Colonic mucosa (tissue), 4 donors: Measurements from ENCODE around the gene BTBD16. TPM values are rescaled to one million over a fixed set of nuclear protein-coding genes. Genes with fewer than 3 reads are reported as not detected.
A peak's percentile ranks its signal among the peaks of the same experiment; 100 is the strongest.

Source experiments
- DNase-seq: peaks from one replicate; pipeline ENCODE4 v3.0.0-alpha.2; 2020
- H3K27ac ChIP-seq: fragments of 200-600 bp; one replicate; pipeline ENCODE4 v1.8.0; 2021
- H3K27me3 ChIP-seq: fragments of 200-600 bp; one replicate; pipeline ENCODE4 v1.8.0; 2021
- H3K36me3 ChIP-seq: fragments of 200-600 bp; one replicate; pipeline ENCODE4 v1.8.0; 2021
- H3K4me1 ChIP-seq: fragments of 200-600 bp; one replicate; pipeline ENCODE4 v1.8.0; 2021; ENCODE audit warnings: mild to moderate bottlenecking
- H3K4me3 ChIP-seq: fragments of 200-600 bp; one replicate; pipeline ENCODE4 v1.8.0; 2021
- H3K9ac ChIP-seq, 2 donors: one replicate each; pipeline ENCODE4 v1.7.0; 2013; ENCODE audit warnings: control low read depth in 2 of 2, low read depth in 2 of 2, low read length in 2 of 2
- H3K9me3 ChIP-seq: fragments of 200-600 bp; one replicate; pipeline ENCODE4 v1.8.0; 2021
- intact Hi-C: fragments of 100-400 bp; cut with DNase I; formaldehyde crosslinking; loops from one replicate; pipeline ENCODE4 v1.14.1; 2022
- total RNA-seq, 2 donors: library from RNA; stranded (reverse); fragmentation: NEBNext Ultra II Directional in 1 of 2; extraction: Animal tissue kit (Norgen Biotek cat#: 25700) in 1 of 2; gene quantifications; one replicate each; pipeline ENCODE4 v1.2.1, GENCODE V29; 2021
- TF ChIP-seq, protein P1 (sequence below): fragments of 200-600 bp; IDR thresholded peaks from one replicate; pipeline ENCODE4 v1.8.0; 2022; ENCODE audit warnings: antibody characterized with exemption, mild to moderate bottlenecking
- donor health status: healthy.
- donor health status: DM: no; HTN: no; CAD: no.
- donor health status: DM: no; HTN: no; CAD: no.

Gene BTBD16
- total RNA-seq, 2 donors from 2014 or later, result 0.13 to 0.40 TPM

DNA sequence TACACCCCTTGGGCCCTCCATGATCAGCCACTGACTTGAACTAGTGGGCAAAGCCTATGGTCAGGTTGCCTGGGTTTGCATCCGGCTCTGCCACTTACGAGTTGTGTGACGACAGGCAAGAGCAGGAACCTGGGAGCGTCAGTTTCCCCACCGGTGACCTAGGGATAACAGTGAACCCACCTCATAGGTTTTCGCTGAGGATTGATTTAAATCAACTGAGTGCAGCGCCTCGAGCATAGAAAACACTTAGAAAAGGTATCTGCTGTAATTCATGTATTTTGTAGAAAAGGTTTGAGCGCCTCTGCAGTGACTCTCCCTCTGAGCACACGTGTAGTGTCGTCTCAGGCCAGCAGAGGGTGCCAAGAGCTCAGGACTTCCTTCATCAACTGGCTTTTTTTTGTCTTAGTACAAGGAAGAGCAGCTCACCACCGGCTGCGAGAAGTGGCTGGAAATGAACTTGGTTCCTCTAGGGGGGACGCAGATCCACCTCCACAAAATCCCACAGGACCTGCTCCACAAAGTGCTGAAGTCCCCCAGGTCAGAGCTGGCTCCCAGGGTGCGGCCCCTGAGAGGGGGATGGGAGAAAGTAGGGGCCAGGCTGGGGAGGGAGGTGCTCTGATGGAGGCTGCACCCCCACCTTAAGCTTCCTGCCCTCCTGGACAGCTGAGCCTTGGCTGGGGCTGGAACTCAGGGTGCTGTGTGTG, 27.7 kb downstream of the BTBD16 start:
- no peaks in the 10 kb centered on the region for H3K9me3 ChIP-seq
- H3K36me3 ChIP-seq, result no peaks in the 10 kb centered on the region
- peak; percentile 83 for DNase-seq
- no peak overlapping the region for H3K27ac ChIP-seq
- intact Hi-C loops, result loop anchor here (2.0 to 5.0 kb wide), 2 partner anchors 136 to 269 kb away; no protein-coding TSS in a partner anchor
- H3K27me3 ChIP-seq, result no peaks in the 10 kb centered on the region
- H3K4me1 ChIP-seq, result no peaks in the 10 kb centered on the region
- no peak overlapping the region for H3K4me3 ChIP-seq
- TF ChIP-seq, protein P1, sequence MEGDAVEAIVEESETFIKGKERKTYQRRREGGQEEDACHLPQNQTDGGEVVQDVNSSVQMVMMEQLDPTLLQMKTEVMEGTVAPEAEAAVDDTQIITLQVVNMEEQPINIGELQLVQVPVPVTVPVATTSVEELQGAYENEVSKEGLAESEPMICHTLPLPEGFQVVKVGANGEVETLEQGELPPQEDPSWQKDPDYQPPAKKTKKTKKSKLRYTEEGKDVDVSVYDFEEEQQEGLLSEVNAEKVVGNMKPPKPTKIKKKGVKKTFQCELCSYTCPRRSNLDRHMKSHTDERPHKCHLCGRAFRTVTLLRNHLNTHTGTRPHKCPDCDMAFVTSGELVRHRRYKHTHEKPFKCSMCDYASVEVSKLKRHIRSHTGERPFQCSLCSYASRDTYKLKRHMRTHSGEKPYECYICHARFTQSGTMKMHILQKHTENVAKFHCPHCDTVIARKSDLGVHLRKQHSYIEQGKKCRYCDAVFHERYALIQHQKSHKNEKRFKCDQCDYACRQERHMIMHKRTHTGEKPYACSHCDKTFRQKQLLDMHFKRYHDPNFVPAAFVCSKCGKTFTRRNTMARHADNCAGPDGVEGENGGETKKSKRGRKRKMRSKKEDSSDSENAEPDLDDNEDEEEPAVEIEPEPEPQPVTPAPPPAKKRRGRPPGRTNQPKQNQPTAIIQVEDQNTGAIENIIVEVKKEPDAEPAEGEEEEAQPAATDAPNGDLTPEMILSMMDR, result peak; percentile 96
- H3K9ac ChIP-seq, result peak overlapping the region; percentile 35 to 48

DNA sequence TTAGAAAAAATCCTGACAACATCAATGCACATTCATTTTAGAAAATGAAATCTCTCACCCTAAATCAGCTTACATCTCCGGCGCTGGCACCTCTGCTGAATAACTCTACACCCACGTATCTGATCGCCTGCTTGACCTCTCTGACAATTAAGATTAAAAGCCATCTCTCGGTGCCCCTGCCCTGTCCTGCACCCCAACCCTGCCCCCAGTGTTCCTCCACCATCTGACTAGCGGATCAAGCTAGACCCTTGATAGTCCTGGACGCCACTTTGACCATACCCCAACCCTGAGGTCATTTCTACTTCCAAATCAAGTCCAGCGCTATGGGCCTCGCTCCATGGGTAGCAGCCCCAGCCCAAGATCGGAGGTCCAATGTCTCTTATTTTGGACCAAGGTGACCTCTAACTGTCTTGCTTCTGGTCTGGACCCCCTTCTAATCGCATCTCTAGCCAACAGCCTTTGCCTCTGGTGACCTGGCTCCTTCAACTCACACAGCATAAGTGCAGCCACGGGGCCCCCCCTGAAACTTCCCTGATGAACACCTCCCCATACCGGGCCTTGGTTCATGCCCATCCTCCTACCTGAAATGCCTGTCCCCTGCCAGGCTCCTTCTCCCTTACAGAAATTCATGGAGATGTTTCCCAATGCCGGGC, 28.5 kb downstream of the BTBD16 start:
- Histone ChIP-seq H3K27ac (no peak overlapping the region), H3K9me3 (no peaks in the 10 kb centered on the region), H3K27me3 (no peaks in the 10 kb centered on the region), H3K9ac (no peak overlapping the region), H3K4me3 (no peak overlapping the region), H3K36me3 (no peaks in the 10 kb centered on the region), H3K4me1 (no peaks in the 10 kb centered on the region)
- no peak for DNase-seq
- TF ChIP-seq, protein P1, result no peak
- intact Hi-C loops, result loop anchor here (2.0 to 5.0 kb wide), 2 partner anchors 135 to 268 kb away; no protein-coding TSS in a partner anchor

DNA sequence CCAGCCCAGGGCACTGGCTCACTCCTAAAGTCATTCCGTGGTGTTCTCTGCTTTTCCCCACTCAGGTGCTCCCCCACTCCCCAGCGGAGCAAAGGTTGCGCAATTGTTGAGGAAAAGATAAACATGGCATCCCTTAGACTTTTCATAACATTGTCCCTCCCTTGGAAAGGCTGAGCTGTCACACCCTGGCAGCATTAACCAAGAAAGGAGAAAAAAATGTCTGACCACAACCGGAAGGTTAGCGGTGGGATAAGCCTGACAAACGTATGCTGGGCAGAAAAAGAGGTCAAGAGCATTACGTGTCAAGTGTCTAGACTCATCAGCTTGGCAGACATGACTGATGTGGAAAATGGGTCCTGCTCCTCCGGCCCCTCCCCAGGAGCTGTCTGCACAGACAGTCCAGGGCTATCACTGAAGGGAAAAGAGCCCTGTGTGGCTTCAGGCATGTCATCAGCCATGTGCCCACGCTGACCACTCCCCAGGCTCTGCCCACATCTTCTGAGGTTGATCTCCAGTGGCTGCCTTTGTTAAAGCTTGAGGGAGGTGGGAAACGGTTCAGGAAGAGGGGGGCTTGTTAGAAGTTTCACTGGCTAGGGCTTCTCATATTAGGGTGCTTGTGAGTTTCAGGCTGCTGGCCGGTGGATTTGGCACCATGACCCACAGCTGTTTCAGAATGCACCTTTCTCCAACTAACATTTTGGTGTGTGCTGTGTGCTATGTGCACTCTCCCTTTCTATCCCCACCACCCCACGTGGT, 30.1 kb downstream of the BTBD16 start:
- Histone ChIP-seq H3K4me1 (no peaks in the 10 kb centered on the region), H3K9ac (no peak overlapping the region), H3K36me3 (no peaks in the 10 kb centered on the region), H3K4me3 (no peak overlapping the region), H3K27ac (no peak overlapping the region), H3K9me3 (no peaks in the 10 kb centered on the region), H3K27me3 (no peaks in the 10 kb centered on the region)
- TF ChIP-seq, protein P1, result no peak
- intact Hi-C loops, result no loop called here
- DNase-seq, result no peak

DNA sequence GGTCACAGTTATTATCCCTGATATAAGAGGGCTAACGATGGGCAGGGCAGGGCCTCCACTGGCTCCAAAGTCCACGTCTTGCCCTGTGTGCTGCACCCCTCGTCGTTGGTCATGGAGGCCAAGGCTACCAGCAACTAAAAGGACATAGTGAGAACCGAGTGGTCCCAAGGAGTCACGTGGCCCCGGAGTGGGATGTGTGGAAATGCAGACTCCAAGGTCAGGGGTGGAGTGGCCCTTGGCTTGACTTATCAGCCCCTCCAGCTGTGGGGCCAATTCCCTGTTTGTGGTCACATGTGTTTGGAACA, 30.7 kb downstream of the BTBD16 start:
- no peak for DNase-seq

DNA sequence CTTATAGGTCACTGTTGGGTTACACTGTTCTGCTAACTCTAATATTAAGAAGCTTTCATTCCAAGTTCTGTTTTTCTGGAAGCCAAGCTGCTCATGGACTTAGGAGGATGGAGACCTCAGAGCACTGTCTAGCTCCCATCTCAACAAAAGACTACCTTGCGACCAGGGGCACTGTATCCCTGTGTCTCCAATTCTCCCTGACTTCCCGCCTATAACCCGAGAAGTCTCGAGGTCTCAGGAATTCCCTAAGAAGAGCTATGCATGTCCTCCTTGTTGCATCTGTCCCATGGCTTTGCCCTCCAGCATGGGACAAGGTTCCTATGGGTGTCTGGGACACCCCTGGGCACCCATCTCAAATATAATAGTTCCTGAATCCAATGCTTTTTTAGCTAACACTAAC, 31.2 kb downstream of the BTBD16 start:
- intact Hi-C loops, result no loop called here
- no peaks in the 10 kb centered on the region for H3K36me3 ChIP-seq
- H3K27ac ChIP-seq, result no peak overlapping the region
- H3K9me3 ChIP-seq, result no peaks in the 10 kb centered on the region
- no peak for DNase-seq
- H3K4me1 ChIP-seq, result no peaks in the 10 kb centered on the region
- no peaks in the 10 kb centered on the region for H3K27me3 ChIP-seq
- TF ChIP-seq, protein P1, result no peak
- no peak overlapping the region for H3K9ac ChIP-seq
- no peak overlapping the region for H3K4me3 ChIP-seq

More for the DNA sequence above, 30.7 kb downstream of the BTBD16 start:
- TF ChIP-seq, protein P1, result no peak
- Histone ChIP-seq H3K36me3 (no peaks in the 10 kb centered on the region), H3K4me1 (no peaks in the 10 kb centered on the region), H3K9me3 (no peaks in the 10 kb centered on the region), H3K27ac (no peak overlapping the region), H3K9ac (no peak overlapping the region), H3K27me3 (no peaks in the 10 kb centered on the region), H3K4me3 (no peak overlapping the region)
- intact Hi-C loops, result no loop called here
